HCT116 (cell line): ENCODE measurements around the gene CIROP. TPM values are rescaled to one million over a fixed set of nuclear protein-coding genes. Genes with fewer than 3 reads are reported as not detected.

Source experiments
- ATAC-seq: fragments of 200-7000 bp; cut with Tn5 transposase; 2 replicates; pipeline ENCODE4 v1.9.1; 2020; ENCODE audit warnings: mild to moderate bottlenecking, moderate library complexity
- BruUV-seq: library from RNA; stranded (reverse); fragments of 400-500 nt; replicated peaks from 2 replicates; lab custom pipeline; 2021; lab: Mats Ljungman, UMichigan
- CTCF ChIA-PET: fragments of 300-600 bp; sonication (Branson Sonifier 250); formaldehyde crosslinking; loops from one replicate; lab custom pipeline; 2021; ENCODE audit warnings: antibody characterized with exemption; lab: Charles Lee
- POLR2A ChIA-PET: fragments of 300-600, 350-600 bp; sonication (Branson Sonifier 250); formaldehyde crosslinking; loops from one replicate; lab custom pipeline; 2021; ENCODE audit warnings: antibody characterized with exemption; lab: Charles Lee
- RAD21 ChIA-PET, 2 experiments: fragments of 300-600 bp; sonication (Branson Sonifier 250); formaldehyde crosslinking; loops; one replicate each; lab custom pipeline; 2023; ENCODE audit warnings: low total read pairs in 2 of 2; ENCODE audit not compliant: uncharacterized antibody in 2 of 2, unreplicated experiment in 2 of 2, low non-redundant PET in 1 of 2; lab: Charles Lee
- DNase-seq: peaks from one replicate; pipeline ENCODE4 v3.0.0-alpha.2; 2010; ENCODE audit warnings: low read depth, low spot score
- H2AFZ ChIP-seq: fragments of 200-600 bp; shearing (Covaris generic), sonication (generic); 2 replicates; pipeline ENCODE4 v1.6.1; 2017; ENCODE audit warnings: low read depth, mixed run types, mixed read lengths, antibody characterized with exemption, low read length; ENCODE audit not compliant: poor library complexity, severe bottlenecking
- H3K27ac ChIP-seq: 2 replicates; pipeline ENCODE4 v1.5.1; 2012; ENCODE audit warnings: low read depth, low read length
- H3K27me3 ChIP-seq: fragments of 200-600 bp; sonication (generic); 2 replicates; pipeline ENCODE4 v1.6.1; 2016; ENCODE audit warnings: mixed run types, low read length, mixed read lengths; ENCODE audit not compliant: insufficient read depth
- H3K36me3 ChIP-seq, 2 experiments: fragments of 200-500 bp in 1 of 2; fragments of 200-600 bp in 1 of 2; sonication (Bioruptor generic) in 1 of 2; sonication (generic) in 1 of 2; 2 replicates each; pipeline versions ENCODE4 v1.5.1 to v1.6.1; 2014 to 2016; ENCODE audit warnings: low read length in 2 of 2, inconsistent platforms in 1 of 2, mixed read lengths in 1 of 2, mixed run types in 1 of 2; ENCODE audit not compliant: insufficient read depth in 2 of 2, control insufficient read depth in 1 of 2
- H3K4me1 ChIP-seq, 2 experiments: fragments of 200-600 bp in 1 of 2; sonication (generic) in 1 of 2; 2 replicates each; pipeline versions ENCODE4 v1.5.1 to v1.6.1; 2012 to 2017; ENCODE audit warnings: low read length in 2 of 2, inconsistent platforms in 1 of 2, mild to moderate bottlenecking in 1 of 2, mixed read lengths in 1 of 2, mixed run types in 1 of 2, moderate library complexity in 1 of 2; ENCODE audit not compliant: insufficient read depth in 2 of 2, control insufficient read depth in 1 of 2
- H3K4me2 ChIP-seq: fragments of 200-600 bp; sonication (generic); 2 replicates; pipeline ENCODE4 v1.6.1; 2017; ENCODE audit warnings: mixed run types, low read length, mixed read lengths
- H3K4me3 ChIP-seq, 2 experiments: fragments of 200-600 bp in 1 of 2; sonication (generic) in 1 of 2; replicated peaks in 1 of 2; 2 replicates each; pipeline ENCODE4 v1.5.1; 2011 to 2016; ENCODE audit warnings: low read length in 2 of 2, control low read depth in 1 of 2, low read depth in 1 of 2, mild to moderate bottlenecking in 1 of 2, mixed read lengths in 1 of 2, mixed run types in 1 of 2
- H3K79me2 ChIP-seq: fragments of 200-600 bp; sonication (generic); 2 replicates; pipeline ENCODE4 v1.6.1; 2017; ENCODE audit warnings: mild to moderate bottlenecking, mixed run types, low read length, moderate library complexity, mixed read lengths; ENCODE audit not compliant: insufficient read depth
- H3K9ac ChIP-seq: fragments of 200-600 bp; sonication (generic); 2 replicates; pipeline ENCODE4 v1.6.1; 2016; ENCODE audit warnings: low read length, mixed read lengths
- H3K9me2 ChIP-seq: fragments of 200-600 bp; sonication (generic), shearing (Covaris generic); 2 replicates; pipeline ENCODE4 v1.6.1; 2017; ENCODE audit warnings: mixed run types, mild to moderate bottlenecking, moderate library complexity; ENCODE audit not compliant: insufficient read depth
- H3K9me3 ChIP-seq, 2 experiments: fragments of 200-500 bp in 1 of 2; fragments of 200-600 bp in 1 of 2; sonication (Bioruptor generic) in 1 of 2; sonication (generic) in 1 of 2; 2 replicates each; pipeline ENCODE4 v1.6.1; 2014 to 2017; ENCODE audit warnings: low read length in 2 of 2, mixed read lengths in 2 of 2, inconsistent platforms in 1 of 2, low read depth in 1 of 2, mild to moderate bottlenecking in 1 of 2, mixed run types in 1 of 2, moderate library complexity in 1 of 2; ENCODE audit not compliant: control insufficient read depth in 1 of 2, insufficient read depth in 1 of 2
- H4K20me1 ChIP-seq: fragments of 200-600 bp; sonication (generic), shearing (Covaris generic); 2 replicates; pipeline ENCODE4 v1.6.1; 2017; ENCODE audit warnings: mixed run types, mild to moderate bottlenecking, moderate library complexity; ENCODE audit not compliant: insufficient read depth
- CTCF ChIP-seq, 3 experiments: fragments of 200-600 bp in 1 of 3; sonication (generic) in 1 of 3; IDR thresholded peaks in 2 of 3; conservative IDR thresholded peaks in 1 of 3; 2 replicates each; pipeline ENCODE4 v1.5.1; 2012 to 2017; ENCODE audit warnings: low read depth in 2 of 3, low read length in 2 of 3, antibody characterized with exemption in 1 of 3, borderline replicate concordance in 1 of 3, control low read depth in 1 of 3, mild to moderate bottlenecking in 1 of 3, mixed read lengths in 1 of 3, mixed run types in 1 of 3, moderate library complexity in 1 of 3; ENCODE audit not compliant: insufficient read depth in 1 of 3
- EGR1 ChIP-seq: IDR thresholded peaks from 2 replicates; pipeline ENCODE4 v1.6.1; 2012; ENCODE audit warnings: low read depth
- EZH2 ChIP-seq: fragments of 200-600 bp; sonication (generic); IDR thresholded peaks from 2 replicates; pipeline ENCODE4 v1.6.1; 2017; ENCODE audit warnings: antibody characterized with exemption, mixed run types
- MAX ChIP-seq: IDR thresholded peaks from 2 replicates; pipeline ENCODE4 v1.6.1; 2012
- POLR2AphosphoS5 ChIP-seq: IDR thresholded peaks from 2 replicates; pipeline ENCODE4 v1.6.1; 2011; ENCODE audit warnings: mild to moderate bottlenecking, low read depth, low read length, moderate library complexity
- RAD21 ChIP-seq: IDR thresholded peaks from 2 replicates; pipeline ENCODE4 v1.6.1; 2012; ENCODE audit warnings: low read depth, mild to moderate bottlenecking
- REST ChIP-seq: IDR thresholded peaks from 2 replicates; pipeline ENCODE4 v1.6.1; 2012; ENCODE audit warnings: low read depth
- intact Hi-C: fragments of 100-400 bp; cut with micrococcal nuclease; formaldehyde crosslinking; loops from 2 replicates; pipeline ENCODE4 v1.10.0; 2022
- total RNA-seq: library from RNA; stranded (reverse); gene quantifications from one replicate; pipeline ENCODE4 v1.2.1, GENCODE V29; 2021; ENCODE audit not compliant: unreplicated experiment

Gene CIROP
- total RNA-seq, 1 experiment from 2014 or later, result not detected

DNA sequence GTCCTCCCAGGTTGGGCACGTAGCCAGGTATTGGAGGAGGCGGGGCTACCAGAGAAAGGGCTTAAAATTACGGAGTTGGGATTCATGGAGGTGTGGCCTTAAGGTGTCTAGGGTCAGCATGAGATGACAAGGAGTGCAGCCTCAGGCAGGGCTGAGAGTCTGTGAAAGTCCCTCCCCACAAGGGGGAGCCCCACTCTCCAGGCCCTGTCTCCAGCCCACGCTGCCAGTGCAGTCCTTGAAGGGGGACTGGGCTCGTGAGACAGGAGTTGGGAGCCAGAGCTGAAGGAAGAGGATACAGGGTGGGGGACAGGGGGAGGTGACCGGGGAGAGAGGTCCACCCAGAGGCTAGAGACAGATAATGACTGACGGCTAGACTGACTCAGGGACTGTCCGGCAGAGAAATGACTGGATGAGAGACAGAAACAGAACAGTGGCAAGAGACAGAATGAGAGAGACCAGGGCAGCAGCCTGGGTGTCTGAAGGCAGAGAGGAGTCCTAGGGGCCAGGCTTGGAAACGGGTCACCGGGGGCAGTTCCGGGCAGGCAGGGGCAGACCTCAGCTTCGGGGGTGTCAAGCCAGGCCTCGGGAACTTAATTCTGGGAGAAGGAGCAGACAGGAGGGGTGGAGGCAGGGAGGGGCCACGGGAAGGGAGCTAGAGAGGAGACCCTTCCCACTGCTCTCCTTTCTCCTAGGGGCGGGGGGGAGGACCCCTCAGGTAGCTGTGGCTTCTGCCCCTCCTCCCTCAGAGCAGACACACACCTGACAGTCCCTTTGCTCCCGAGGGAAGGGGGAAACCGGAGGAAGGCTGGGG is 48.4 kb downstream of the CIROP start:
- peak overlapping the region; percentile 95 for H3K4me2 ChIP-seq
- peaks cover 17 to 18% of the 10 kb centered on the region in 2 experiments; a peak in 3 of 4 replicates for H3K36me3 ChIP-seq
- no peak overlapping the region for H2AFZ ChIP-seq
- CTCF ChIA-PET, result interaction anchor here (0.7 to 9.9 kb wide), 9 partner anchors 12 to 127 kb away, joined by 3 to 175 read pairs (median 9); partner anchors contain the start of genes AJUBA and PRMT5
- DNase-seq (peak; percentile 81), ATAC-seq (peak; percentile 75)
- no peaks in the 10 kb centered on the region for H4K20me1 ChIP-seq
- H3K9ac ChIP-seq, result peak overlapping the region; percentile 63
- H3K9me2 ChIP-seq, result no peaks in the 10 kb centered on the region
- POLR2A ChIA-PET, result interaction anchor here (0.6 to 1.1 kb wide), 2 partner anchors 15 to 496 kb away, joined by 3 read pairs; no protein-coding TSS in a partner anchor
- no peaks in the 10 kb centered on the region for H3K27me3 ChIP-seq
- intact Hi-C loops, result loop anchor here (5.0 kb wide), 2 partner anchors 49 to 499 kb away; no protein-coding TSS in a partner anchor
- no peaks in the 10 kb centered on the region for H3K9me3 ChIP-seq
- TF ChIP-seq POLR2AphosphoS5, result peak; percentile 28
- TF ChIP-seq EZH2, result no peak
- no peak for TF ChIP-seq REST
- TF ChIP-seq MAX, result peak; percentile 51; the same call in 1 of the 2 replicates
- peak; percentile 57 for TF ChIP-seq RAD21
- TF ChIP-seq EGR1, result peak; percentile 53; the same call in 1 of the 2 replicates
- TF ChIP-seq CTCF (IDR thresholded peaks at IDR 0.05 in 2 of 3, conservative IDR thresholded peaks at IDR 0.05 in 1 of 3; ENCODE audit: borderline replicate concordance in 1 of 3, insufficient read depth in 1 of 3, low read depth in 2 of 3, low read length in 2 of 3), result peak; percentile 68 to 88 (median 80); a peak in 5 of 6 replicates
- H3K79me2 ChIP-seq, result peaks cover 7% of the 10 kb centered on the region; the same call in 1 of the 2 replicates
- no TSS peak for BruUV-seq
- H3K27ac ChIP-seq, result peak overlapping the region; percentile 84
- RAD21 ChIA-PET, result interaction anchor here (0.7 to 2.2 kb wide), 6 partner anchors 13 to 82 kb away, joined by 3 to 10 read pairs (median 4); no protein-coding TSS in a partner anchor
- peak overlapping the region; percentile 59 to 61 for H3K4me3 ChIP-seq
- peaks cover 12 to 28% of the 10 kb centered on the region in 2 experiments for H3K4me1 ChIP-seq
